Endothelial cell (in vitro differentiated cells): ENCODE data around the gene RSPRY1. TPM values are rescaled to one million over a fixed set of nuclear protein-coding genes. Genes with fewer than 3 reads are reported as not detected.

Experiments
- DNase-seq: peaks from one replicate; pipeline ENCODE4 v3.0.0; 2021; ENCODE audit warnings: low spot score
- H3K27ac Mint-ChIP-seq: one replicate; pipeline ENCODE4 v1.8.0; 2021; ENCODE audit warnings: mixed read lengths, inconsistent platforms; ENCODE audit not compliant: unreplicated experiment
- H3K27me3 Mint-ChIP-seq: one replicate; pipeline ENCODE4 v1.8.0; 2021; ENCODE audit warnings: mild to moderate bottlenecking, moderate library complexity, mixed read lengths, inconsistent platforms; ENCODE audit not compliant: unreplicated experiment
- H3K36me3 Mint-ChIP-seq: one replicate; pipeline ENCODE4 v1.8.0; 2021; ENCODE audit warnings: mild to moderate bottlenecking, low read depth, mixed read lengths, inconsistent platforms; ENCODE audit not compliant: unreplicated experiment
- H3K4me1 Mint-ChIP-seq: one replicate; pipeline ENCODE4 v1.8.0; 2021; ENCODE audit warnings: mild to moderate bottlenecking, mixed read lengths, inconsistent platforms; ENCODE audit not compliant: unreplicated experiment
- H3K4me3 Mint-ChIP-seq: one replicate; pipeline ENCODE4 v1.8.0; 2021; ENCODE audit warnings: mild to moderate bottlenecking, mixed read lengths, inconsistent platforms; ENCODE audit not compliant: unreplicated experiment
- H3K9me3 Mint-ChIP-seq: one replicate; pipeline ENCODE4 v1.8.0; 2021; ENCODE audit warnings: mixed read lengths, inconsistent platforms; ENCODE audit not compliant: unreplicated experiment
- CTCF ChIP-seq: fragments of 200-600 bp; sonication (generic); IDR thresholded peaks from one replicate; pipeline ENCODE4 v1.5.0; 2021; ENCODE audit warnings: antibody characterized with exemption; ENCODE audit not compliant: unreplicated experiment
- total RNA-seq: library from RNA; stranded (reverse); fragmentation: NEBNext Ultra II Directional; extraction: Animal tissue kit (Norgen Biotek cat#: 25700); gene quantifications from one replicate; pipeline ENCODE4 v1.2.1, GENCODE V29; 2021; ENCODE audit not compliant: unreplicated experiment

RSPRY1 gene
- total RNA-seq, 1 donor from 2014 or later = 63.0 TPM

DNA sequence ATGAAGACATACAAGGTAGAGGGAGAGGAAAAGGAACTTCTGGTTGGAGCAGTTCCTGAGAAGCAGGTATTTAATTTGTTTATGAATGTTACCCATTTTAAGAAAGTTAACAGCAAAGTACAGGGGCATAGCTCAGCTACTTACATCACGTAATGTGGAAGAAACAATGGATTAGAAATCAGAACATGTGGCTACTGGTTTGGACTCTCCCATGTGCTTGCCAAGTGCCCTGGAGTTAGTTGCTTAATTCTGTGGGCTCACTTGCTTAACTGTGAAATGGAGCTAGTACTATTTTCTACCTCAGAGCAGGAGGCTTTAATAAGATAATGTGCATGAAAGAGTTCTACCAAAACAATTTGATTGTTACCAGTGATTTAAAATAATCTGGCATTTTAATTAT, 27.3 kb downstream of the RSPRY1 start:
- no peak for DNase-seq
- no peak for TF ChIP-seq CTCF
- Mint-ChIP-seq H3K9me3 (no peaks in the 10 kb centered on the region), H3K27ac (no peak overlapping the region), H3K27me3 (no peaks in the 10 kb centered on the region), H3K4me3 (no peak overlapping the region), H3K36me3 (peaks cover 46% of the 10 kb centered on the region), H3K4me1 (no peaks in the 10 kb centered on the region)

DNA sequence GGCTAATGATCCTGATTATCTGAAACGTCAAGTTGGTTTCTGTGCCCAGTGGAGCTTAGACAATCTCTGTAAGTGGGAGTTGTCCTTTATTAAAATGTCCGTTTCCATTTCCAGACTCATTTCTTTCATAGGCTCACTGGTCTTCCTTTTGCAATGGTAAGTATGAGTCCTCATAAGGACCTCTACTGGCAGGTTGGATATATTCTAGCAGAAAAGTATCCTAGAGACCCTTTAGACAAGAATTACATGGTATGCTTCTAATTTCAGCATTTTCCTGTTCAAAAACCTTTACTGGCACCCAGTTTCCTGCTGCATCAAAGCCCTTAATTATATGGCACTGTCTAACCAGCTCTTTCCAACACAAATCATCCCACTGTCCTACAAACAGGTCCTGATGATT, 30.8 kb downstream of the RSPRY1 start:
- H3K36me3 Mint-ChIP-seq = peaks cover 34% of the 10 kb centered on the region
- H3K4me3 Mint-ChIP-seq = peak overlapping the region; percentile 81
- TF ChIP-seq CTCF = no peak
- no peaks in the 10 kb centered on the region for H3K4me1 Mint-ChIP-seq
- H3K27ac Mint-ChIP-seq = peak overlapping the region; percentile 11
- no peaks in the 10 kb centered on the region for H3K27me3 Mint-ChIP-seq
- H3K9me3 Mint-ChIP-seq = no peaks in the 10 kb centered on the region
- DNase-seq = no peak

GRCh38 chr16:57223057-57223456, 36.9 kb downstream of the RSPRY1 start:
- no peak for DNase-seq
- H3K27me3 Mint-ChIP-seq = no peaks in the 10 kb centered on the region
- H3K36me3 Mint-ChIP-seq = peaks cover 22% of the 10 kb centered on the region
- peak overlapping the region; percentile 74 for H3K27ac Mint-ChIP-seq
- H3K9me3 Mint-ChIP-seq = no peaks in the 10 kb centered on the region
- no peak for TF ChIP-seq CTCF
- no peak overlapping the region for H3K4me3 Mint-ChIP-seq
- H3K4me1 Mint-ChIP-seq = no peaks in the 10 kb centered on the region

DNA sequence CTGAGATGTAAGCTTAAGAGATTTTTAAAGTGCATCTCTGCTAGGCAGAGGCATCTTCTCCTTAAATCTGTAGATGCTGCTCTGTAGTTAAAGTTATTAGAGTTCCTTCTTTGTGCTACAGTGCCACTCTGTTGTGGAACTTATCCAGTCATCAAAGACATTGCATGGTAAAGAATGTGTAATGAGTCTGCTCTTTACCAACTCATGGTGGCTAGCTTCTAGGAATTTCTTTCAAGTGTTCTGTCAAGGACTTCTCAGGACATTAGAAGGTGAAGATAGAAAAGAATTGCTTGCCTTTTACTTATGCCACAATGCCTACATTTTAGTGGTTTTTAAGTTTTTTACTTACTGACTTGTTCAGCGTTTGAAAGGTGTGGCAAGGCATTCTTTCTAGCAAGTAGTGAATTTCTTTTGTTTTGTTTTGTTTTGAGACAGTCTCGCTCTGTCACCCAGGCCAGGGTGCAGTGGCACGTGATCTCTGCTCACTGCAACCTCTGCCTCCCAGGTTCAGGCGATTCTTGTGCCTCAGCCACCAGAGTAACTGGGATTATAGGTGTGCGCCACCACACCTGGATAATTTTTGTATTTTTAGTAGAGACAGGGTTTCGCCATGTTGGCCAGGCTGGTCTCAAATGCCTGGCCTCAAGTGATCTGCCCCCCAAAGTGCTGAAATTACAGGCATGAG, 38.7 kb downstream of the RSPRY1 start:
- no peaks in the 10 kb centered on the region for H3K27me3 Mint-ChIP-seq
- no peak overlapping the region for H3K4me3 Mint-ChIP-seq
- no peaks in the 10 kb centered on the region for H3K9me3 Mint-ChIP-seq
- H3K4me1 Mint-ChIP-seq = no peaks in the 10 kb centered on the region
- H3K27ac Mint-ChIP-seq = no peak overlapping the region
- TF ChIP-seq CTCF = no peak
- peaks cover 22% of the 10 kb centered on the region for H3K36me3 Mint-ChIP-seq
- no peak for DNase-seq

DNA sequence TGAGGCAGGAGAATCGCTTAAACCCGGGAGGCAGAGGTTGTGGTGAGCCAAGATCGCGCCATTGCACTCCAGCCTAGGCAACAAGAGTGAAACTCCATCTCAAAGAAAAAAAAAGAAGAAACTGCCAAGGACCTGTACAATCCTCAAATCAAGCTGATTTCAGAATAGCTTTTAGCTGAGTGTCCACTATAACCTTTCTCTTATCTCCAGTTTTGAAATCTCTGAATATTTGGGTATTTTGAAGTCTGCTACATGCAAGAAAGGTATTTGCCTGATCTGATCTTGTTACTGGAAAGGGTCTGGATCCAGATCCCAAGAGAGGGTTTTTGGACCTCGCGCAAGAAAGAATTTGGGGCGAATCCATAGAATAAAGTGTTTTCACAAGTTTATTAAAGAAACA, 39.8 kb downstream of the RSPRY1 start:
- no peak for DNase-seq
- Mint-ChIP-seq H3K4me3 (no peak overlapping the region), H3K27ac (no peak overlapping the region), H3K27me3 (no peaks in the 10 kb centered on the region), H3K4me1 (no peaks in the 10 kb centered on the region), H3K36me3 (peaks cover 31% of the 10 kb centered on the region), H3K9me3 (no peaks in the 10 kb centered on the region)
- TF ChIP-seq CTCF = no peak
